ENCODE data around the gene ADAM19.

The ADAM19 gene

GRCh38 chr5:157514974-157515373 is 60.6 kb downstream of the ADAM19 start:
- DNase-seq (ENCODE audit: low spot score) = no peak

GRCh38 chr5:157513182-157513581 is 62.4 kb downstream of the ADAM19 start:
- no peak for DNase-seq (ENCODE audit: low spot score)

GRCh38 chr5:157511651-157512644 is 63.6 kb downstream of the ADAM19 start:
- DNase-seq (ENCODE audit: low spot score) = no peak

GRCh38 chr5:157510682-157511081 is 64.9 kb downstream of the ADAM19 start:
- no peak for DNase-seq (ENCODE audit: low spot score)

- no peak for DNase-seq (ENCODE audit: low spot score)
Measured at GRCh38 chr5:157509587-157509986, 66.0 kb downstream of the ADAM19 start.

- no peak for DNase-seq (ENCODE audit: low spot score)
Measured at GRCh38 chr5:157509093-157509492, 66.5 kb downstream of the ADAM19 start.

GRCh38 chr5:157506981-157507780 is 68.4 kb downstream of the ADAM19 start:
- no peak for DNase-seq (ENCODE audit: low spot score)

- DNase-seq (ENCODE audit: low spot score) = no peak
Measured at GRCh38 chr5:157506066-157506590, 69.4 kb downstream of the ADAM19 start.

- no peak for DNase-seq (ENCODE audit: low spot score)
Measured at GRCh38 chr5:157505496-157505895, 70.1 kb downstream of the ADAM19 start.

- DNase-seq (ENCODE audit: low spot score) = no peak
Measured at GRCh38 chr5:157504053-157504452, 71.5 kb downstream of the ADAM19 start.

GRCh38 chr5:157502143-157502647 is 73.4 kb downstream of the ADAM19 start:
- no peak for DNase-seq (ENCODE audit: low spot score)

- DNase-seq (ENCODE audit: low spot score) = no peak
Measured at GRCh38 chr5:157497875-157498611, 77.5 kb downstream of the ADAM19 start.

- DNase-seq (ENCODE audit: low spot score) = no peak
Measured at GRCh38 chr5:157496864-157497263, 78.7 kb downstream of the ADAM19 start.

- no peak for DNase-seq (ENCODE audit: low spot score)
Measured at GRCh38 chr5:157494178-157494832, 81.3 kb downstream of the ADAM19 start.

GRCh38 chr5:157492886-157493285 is 82.7 kb downstream of the ADAM19 start:
- DNase-seq (ENCODE audit: low spot score) = no peak

- DNase-seq (ENCODE audit: low spot score) = no peak
Measured at GRCh38 chr5:157491471-157491995, 84.0 kb downstream of the ADAM19 start.

- no peak for DNase-seq (ENCODE audit: low spot score)
Measured at GRCh38 chr5:157487358-157487757, 88.2 kb downstream of the ADAM19 start.

GRCh38 chr5:157486861-157487260 is 88.7 kb downstream of the ADAM19 start:
- DNase-seq (ENCODE audit: low spot score) = no peak

- no peak for DNase-seq (ENCODE audit: low spot score)
Measured at GRCh38 chr5:157486221-157486681, 89.3 kb downstream of the ADAM19 start.

- no peak for DNase-seq (ENCODE audit: low spot score)
Measured at GRCh38 chr5:157485811-157486210, 89.8 kb downstream of the ADAM19 start.

- DNase-seq (ENCODE audit: low spot score) = no peak
Measured at GRCh38 chr5:157485340-157485739, 90.2 kb downstream of the ADAM19 start.
